ENCODE results near the gene PDCD1LG2. TPM values are rescaled to one million over a fixed set of nuclear protein-coding genes. Genes with fewer than 3 reads are reported as not detected.

PDCD1LG2 gene
- total RNA-seq: 1 to 10 TPM; 3.4 to 8.8 (median 5.5) TPM

- no peak for TF ChIP-seq CTCF (IDR thresholded peaks at IDR 0.05; ENCODE audit: low read depth)
These were observed at the start of gene PDCD1LG2 for GRCh38 chr9:5510360-5510931. PDCD1LG2 (plus strand) TSS chr9:5510531; CDS start chr9:5522547, 12,016 bp downstream.

GRCh38 chr9:5466005-5466404, 44.3 kb upstream of the PDCD1LG2 start:
- no peak for TF ChIP-seq CTCF (IDR thresholded peaks at IDR 0.05; ENCODE audit: low read depth)

- TF ChIP-seq CTCF (IDR thresholded peaks at IDR 0.05; ENCODE audit: low read depth): no peak
These were observed 43.6 kb upstream of the PDCD1LG2 start for GRCh38 chr9:5466766-5467165.

- TF ChIP-seq CTCF (IDR thresholded peaks at IDR 0.05; ENCODE audit: low read depth): no peak
These were observed 41.5 kb upstream of the PDCD1LG2 start for GRCh38 chr9:5468850-5469249.

- no peak for TF ChIP-seq CTCF (IDR thresholded peaks at IDR 0.05; ENCODE audit: low read depth)
These were observed 40.2 kb upstream of the PDCD1LG2 start for GRCh38 chr9:5470122-5470521.

- TF ChIP-seq CTCF (IDR thresholded peaks at IDR 0.05; ENCODE audit: low read depth): no peak
These were observed 39.5 kb upstream of the PDCD1LG2 start for GRCh38 chr9:5470816-5471215.

- TF ChIP-seq CTCF (IDR thresholded peaks at IDR 0.05; ENCODE audit: low read depth): no peak
These were observed 32.1 kb upstream of the PDCD1LG2 start for GRCh38 chr9:5478206-5478605.
